Pancreas (tissue), 10 donors: Measurements from ENCODE around the gene UBE2S. TPM values are rescaled to one million over a fixed set of nuclear protein-coding genes. Genes with fewer than 3 reads are reported as not detected.
"Not testable (repeated sequence)": the region's sequence is repeated elsewhere in the genome, so short reads cannot be mapped to it uniquely, and the experiment has no call there.

Source experiments
- ATAC-seq, 4 donors: fragments of 200-7000 bp; cut with Tn5 transposase; one replicate each; pipeline versions ENCODE4 v1.8.0 to v1.9.1; 2020; ENCODE audit warnings: mild to moderate bottlenecking in 4 of 4, moderate library complexity in 4 of 4
- DNase-seq, 6 donors: peaks; one replicate each; pipeline ENCODE4 v3.0.0-alpha.2; 2020
- FAIRE-seq: peaks from 2 replicates; lab custom pipeline; 2012; peaks lifted over from hg19 to GRCh38; lab: Jason Lieb, UNC
- H3K27ac ChIP-seq, 4 donors: fragments of 200-600 bp; sonication (generic); 1 replicate in 3 of 4; 2 replicates in 1 of 4; pipeline versions ENCODE4 v1.5.0 to v1.8.0; 2020
- H3K27me3 ChIP-seq, 4 donors: fragments of 200-600 bp; one replicate each; pipeline ENCODE4 v1.8.0; 2021
- H3K36me3 ChIP-seq, 3 donors: fragments of 200-600 bp; sonication (generic) in 1 of 3; one replicate each; pipeline versions ENCODE4 v1.5.0 to v1.8.0; 2020 to 2021
- H3K4me1 ChIP-seq, 3 donors: fragments of 200-600 bp; one replicate each; pipeline ENCODE4 v1.8.0; 2021
- H3K4me3 ChIP-seq, 4 donors: fragments of 200-600 bp; sonication (generic) in 2 of 4; one replicate each; pipeline versions ENCODE4 v1.5.0 to v1.8.0; 2020 to 2021
- H3K9me3 ChIP-seq, 4 donors: fragments of 200-600 bp; one replicate each; pipeline ENCODE4 v1.8.0; 2021
- CTCF ChIP-seq, 4 donors: fragments of 200-600 bp; sonication (generic) in 3 of 4; IDR thresholded peaks; one replicate each; pipeline versions ENCODE4 v1.5.0 to v1.8.0; 2021; ENCODE audit warnings: antibody characterized with exemption in 4 of 4
- WGBS, 2 donors: extraction: QIAGEN DNeasy Blood & Tissue Kit; methylation state at CpG; one replicate each; pipeline ENCODE4 v1.1.7; 2013; 5-methylcytosine and 5-hydroxymethylcytosine counted together
- intact Hi-C, 3 donors: fragments of 100-400 bp; cut with DNase I; formaldehyde crosslinking; loops; one replicate each; pipeline versions ENCODE4 v1.11.1 to v1.14.2; 2022
- polyA plus RNA-seq, 2 donors: library from polyadenylated mRNA; stranded (reverse); fragments of 200-250 nt; gene quantifications; one replicate each; pipeline ENCODE4 v1.2.3, GENCODE V29; 2013
- total RNA-seq, 6 donors: library from RNA; stranded (reverse); fragmentation: NEBNext Ultra II Directional in 4 of 6; extraction: Animal tissue kit (Norgen Biotek cat#: 25700) in 4 of 6; gene quantifications; one replicate each; pipeline versions ENCODE4 v1.2.1 to v1.2.4, GENCODE V29; 2021 to 2023
- donor health status: healthy with polysubstance abuse.
- donor health status: DM: no; HTN: no; CAD: no; lungs with moderate emphysema.
- donor health status: DM: no; HTN: no; CAD: no.
- donor health status: control.
- donor health status: control.
- donor health status: Bipolar disorder and iron deficiency.
- donor health status: DM: yes; HTN: yes; CAD: no.
- donor health status: DM: no; HTN: no; CAD: no.
- donor health status: DM: no; HTN: no; CAD: no.
- donor health status: DM: yes; HTN: yes; CAD: no.

UBE2S gene
- total and polyA plus RNA-seq, 8 donors = 2.0 to 7.3 (median 4.4) TPM

- Histone ChIP-seq H3K36me3 (peaks cover 0 to 7% (median 0%) of the 10 kb centered on the region in 3 donors), H3K27ac (peak overlapping the region; percentile 90 to 95 (median 94)), H3K4me1 (peaks cover 0 to 4% (median 0%) of the 10 kb centered on the region in 3 donors), H3K9me3 (no peaks in the 10 kb centered on the region), H3K4me3 (peak overlapping the region; percentile 64 to 96 (median 74)), H3K27me3 (no peaks in the 10 kb centered on the region)
- DNase-seq = peak in 3 of 6 donors; percentile 24 to 73 (median 29)
- no peak for FAIRE-seq
- peak in 2 of 4 donors; percentile 2 to 14 for ATAC-seq
- intact Hi-C loops = loop anchor here in 1 of 3 donors (10.0 kb wide), 1 partner anchor 112 kb away; no protein-coding TSS in a partner anchor
- WGBS, 2 donors = 18 to 20% methylated on average over 34 to 35 of the region's 35 CpGs
- no peak for TF ChIP-seq CTCF (IDR thresholded peaks at IDR 0.05)
Measured at GRCh38 chr19:55406826-55407549, 600 bp downstream of the UBE2S start.

GRCh38 chr19:55406091-55406825 is 1.3 kb downstream of the UBE2S start:
- FAIRE-seq (no peak), ATAC-seq (no peak), DNase-seq (no peak)
- Histone ChIP-seq H3K27me3 (no peaks in the 10 kb centered on the region), H3K9me3 (no peaks in the 10 kb centered on the region), H3K36me3 (peaks cover 0 to 7% (median 0%) of the 10 kb centered on the region in 3 donors), H3K27ac (no peak overlapping the region), H3K4me3 (peak overlapping the region in 1 of 4 donors; percentile 64), H3K4me1 (peaks cover 0 to 4% (median 0%) of the 10 kb centered on the region in 3 donors)
- TF ChIP-seq CTCF (IDR thresholded peaks at IDR 0.05) = no peak
- 87 to 89% methylated on average over 14 of the region's 14 CpGs for WGBS, 2 donors
- intact Hi-C loops = loop anchor here in 1 of 3 donors (10.0 kb wide), 1 partner anchor 111 kb away; no protein-coding TSS in a partner anchor

GRCh38 chr19:55405638-55406037 is 1.9 kb downstream of the UBE2S start:
- intact Hi-C loops = loop anchor here in 1 of 3 donors (10.0 kb wide), 1 partner anchor 111 kb away; no protein-coding TSS in a partner anchor
- Histone ChIP-seq H3K27me3 (no peaks in the 10 kb centered on the region), H3K36me3 (peaks cover 0 to 7% (median 0%) of the 10 kb centered on the region in 3 donors), H3K4me1 (peaks cover 0 to 4% (median 0%) of the 10 kb centered on the region in 3 donors), H3K9me3 (no peaks in the 10 kb centered on the region), H3K27ac (no peak overlapping the region), H3K4me3 (no peak overlapping the region)
- 89 to 93% methylated on average over 5 of the region's 5 CpGs for WGBS, 2 donors
- no peak for TF ChIP-seq CTCF (IDR thresholded peaks at IDR 0.05)
- DNase-seq = no peak
- no peak for ATAC-seq
- FAIRE-seq = no peak

GRCh38 chr19:55402509-55402908 is 5.1 kb downstream of the UBE2S start:
- FAIRE-seq (no peak), ATAC-seq (no peak), DNase-seq (no peak)
- Histone ChIP-seq H3K27ac (no peak overlapping the region), H3K27me3 (no peaks in the 10 kb centered on the region), H3K36me3 (peaks cover 0 to 7% (median 0%) of the 10 kb centered on the region in 3 donors), H3K4me3 (no peak overlapping the region), H3K9me3 (no peaks in the 10 kb centered on the region), H3K4me1 (peaks cover 0 to 4% (median 0%) of the 10 kb centered on the region in 3 donors)
- intact Hi-C loops = loop anchor here in 1 of 3 donors (10.0 kb wide), 1 partner anchor 108 kb away; no protein-coding TSS in a partner anchor
- 93 to 94% methylated on average over 2 of the region's 2 CpGs for WGBS, 2 donors
- TF ChIP-seq CTCF (IDR thresholded peaks at IDR 0.05) = no peak

GRCh38 chr19:55401390-55401789 is 6.2 kb downstream of the UBE2S start:
- DNase-seq, FAIRE-seq, H3K27ac ChIP-seq, H3K4me1 ChIP-seq, H3K4me3 ChIP-seq, H3K9me3 ChIP-seq, H3K27me3 ChIP-seq, H3K36me3 ChIP-seq: not testable (repeated sequence)
- WGBS, 2 donors = 88 to 93% methylated on average over 9 to 21 of the region's 28 CpGs
- intact Hi-C loops = loop anchor here in 1 of 3 donors (10.0 kb wide), 1 partner anchor 107 kb away; no protein-coding TSS in a partner anchor
- ATAC-seq = peak in 1 of 4 donors; percentile 7
